Psoas muscle (tissue), 8 donors: ENCODE results near the gene EGFLAM. TPM values are rescaled to one million over a fixed set of nuclear protein-coding genes. Genes with fewer than 3 reads are reported as not detected.

Experiments
- ATAC-seq, 4 donors: fragments of 200-7000 bp; cut with Tn5 transposase; one replicate each; pipeline ENCODE4 v1.9.1; 2020; ENCODE audit warnings: moderate library complexity in 3 of 4, mild to moderate bottlenecking in 2 of 4
- DNase-seq, 2 donors: peaks; one replicate each; pipeline ENCODE4 v3.0.0-alpha.2; 2020
- H3K27ac ChIP-seq: fragments of 200-600 bp; one replicate; pipeline ENCODE4 v1.8.0; 2022
- H3K27me3 ChIP-seq, 3 donors: fragments of 200-600 bp in 1 of 3; one replicate each; pipeline versions ENCODE4 v1.6.1 to v1.8.0; 2013 to 2022; ENCODE audit warnings: low read length in 2 of 3, mild to moderate bottlenecking in 2 of 3, moderate library complexity in 1 of 3; ENCODE audit not compliant: insufficient read depth in 3 of 3
- H3K36me3 ChIP-seq, 2 donors: fragments of 200-600 bp in 1 of 2; one replicate each; pipeline versions ENCODE4 v1.6.1 to v1.8.0; 2013 to 2022; ENCODE audit warnings: low read depth in 1 of 2, mild to moderate bottlenecking in 1 of 2, moderate library complexity in 1 of 2; ENCODE audit not compliant: insufficient read depth in 1 of 2
- H3K4me1 ChIP-seq: fragments of 200-600 bp; one replicate; pipeline ENCODE4 v1.8.0; 2022
- H3K4me3 ChIP-seq: fragments of 200-600 bp; one replicate; pipeline ENCODE4 v1.8.0; 2022; ENCODE audit warnings: mild to moderate bottlenecking
- H3K9me3 ChIP-seq: fragments of 200-600 bp; one replicate; pipeline ENCODE4 v1.8.0; 2022
- WGBS, 3 donors: extraction: QIAGEN DNeasy Blood & Tissue Kit; methylation state at CpG; one replicate each; pipeline versions ENCODE4 v1.1.6 to v1.1.7; 2013; 5-methylcytosine and 5-hydroxymethylcytosine counted together
- intact Hi-C, 2 donors: fragments of 100-400 bp; cut with DNase I; formaldehyde crosslinking; loops; one replicate each; pipeline versions ENCODE4 v1.11.0 to v1.14.2; 2022
- polyA plus RNA-seq, 3 donors: library from polyadenylated mRNA; stranded (reverse); fragments of 200-250 nt; gene quantifications; one replicate each; pipeline ENCODE4 v1.2.3, GENCODE V29; 2013
- total RNA-seq, 4 donors: library from RNA; stranded (reverse); fragmentation: NEBNext Ultra II Directional in 2 of 4; extraction: Animal tissue kit (Norgen Biotek cat#: 25700) in 2 of 4; gene quantifications; one replicate each; pipeline versions ENCODE4 v1.2.1 to v1.2.4, GENCODE V29; 2021 to 2023
- TF ChIP-seq, protein P1 (sequence below): fragments of 200-600 bp; IDR thresholded peaks from one replicate; pipeline ENCODE4 v1.8.0; 2022; ENCODE audit warnings: antibody characterized with exemption
- donor health status: healthy with polysubstance abuse.
- donor health status: DM: no; HTN: no; CAD: no; lungs with moderate emphysema.
- donor health status: Bipolar disorder and iron deficiency.
- donor health status: healthy.
- donor health status: DM: yes; HTN: yes; CAD: no.
- donor health status: DM: no; HTN: no; CAD: no.
- donor health status: DM: no; HTN: no; CAD: no.
- donor health status: DM: yes; HTN: yes; CAD: no.

Gene EGFLAM
- total and polyA plus RNA-seq, 7 donors: 16.0 to 53.8 (median 35.3) TPM

DNA sequence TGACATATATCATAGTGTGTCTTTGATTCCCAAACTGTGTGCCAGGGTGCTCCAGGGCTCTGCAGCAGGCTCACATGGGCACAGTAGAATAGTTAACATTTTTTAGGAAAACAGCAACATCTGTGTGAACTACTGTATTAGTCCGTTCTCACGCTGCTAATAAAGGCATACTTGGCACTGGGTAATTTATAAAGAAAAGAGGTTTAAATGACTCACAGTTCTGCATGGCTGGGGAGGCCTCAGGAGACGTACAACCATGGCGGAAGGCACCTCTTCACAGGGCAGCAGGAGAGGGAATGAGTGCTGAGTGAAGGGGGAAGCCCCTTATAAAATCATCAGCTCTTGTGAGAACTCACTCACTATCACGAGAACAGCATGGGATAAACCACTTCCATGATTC, 82.7 kb downstream of the EGFLAM start:
- intact Hi-C loops: no loop called here
- Histone ChIP-seq H3K9me3 (no peaks in the 10 kb centered on the region), H3K27ac (no peak overlapping the region), H3K4me1 (no peaks in the 10 kb centered on the region), H3K27me3 (peaks cover 0 to 5% (median 0%) of the 10 kb centered on the region in 3 donors), H3K36me3 (no peaks in the 10 kb centered on the region), H3K4me3 (no peak overlapping the region)
- TF ChIP-seq, protein P1, sequence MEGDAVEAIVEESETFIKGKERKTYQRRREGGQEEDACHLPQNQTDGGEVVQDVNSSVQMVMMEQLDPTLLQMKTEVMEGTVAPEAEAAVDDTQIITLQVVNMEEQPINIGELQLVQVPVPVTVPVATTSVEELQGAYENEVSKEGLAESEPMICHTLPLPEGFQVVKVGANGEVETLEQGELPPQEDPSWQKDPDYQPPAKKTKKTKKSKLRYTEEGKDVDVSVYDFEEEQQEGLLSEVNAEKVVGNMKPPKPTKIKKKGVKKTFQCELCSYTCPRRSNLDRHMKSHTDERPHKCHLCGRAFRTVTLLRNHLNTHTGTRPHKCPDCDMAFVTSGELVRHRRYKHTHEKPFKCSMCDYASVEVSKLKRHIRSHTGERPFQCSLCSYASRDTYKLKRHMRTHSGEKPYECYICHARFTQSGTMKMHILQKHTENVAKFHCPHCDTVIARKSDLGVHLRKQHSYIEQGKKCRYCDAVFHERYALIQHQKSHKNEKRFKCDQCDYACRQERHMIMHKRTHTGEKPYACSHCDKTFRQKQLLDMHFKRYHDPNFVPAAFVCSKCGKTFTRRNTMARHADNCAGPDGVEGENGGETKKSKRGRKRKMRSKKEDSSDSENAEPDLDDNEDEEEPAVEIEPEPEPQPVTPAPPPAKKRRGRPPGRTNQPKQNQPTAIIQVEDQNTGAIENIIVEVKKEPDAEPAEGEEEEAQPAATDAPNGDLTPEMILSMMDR: no peak
- ATAC-seq (no peak), DNase-seq (no peak)
- 52 to 66% (median 54%) methylated on average over 5 of the region's 5 CpGs for WGBS, 3 donors

DNA sequence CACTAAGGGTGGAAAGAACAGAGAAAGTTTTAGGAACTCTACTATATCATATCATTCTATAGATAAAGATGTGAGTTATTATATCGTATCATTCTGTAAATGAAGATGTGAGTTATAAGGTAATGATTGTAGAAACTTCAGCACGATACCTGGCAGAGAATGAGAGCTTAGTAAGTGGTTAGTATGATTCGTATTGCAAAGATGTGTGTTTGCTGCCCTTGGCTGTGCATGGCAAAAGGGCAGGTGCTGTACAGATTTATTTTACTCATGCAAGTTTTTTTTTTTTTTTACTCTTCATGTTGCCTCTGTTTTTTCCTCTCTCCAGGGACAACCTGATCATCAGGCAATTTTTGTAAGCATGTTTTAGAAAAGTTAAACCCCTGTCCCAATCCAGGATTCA, 83.3 kb downstream of the EGFLAM start:
- peaks cover 0 to 5% (median 0%) of the 10 kb centered on the region in 3 donors for H3K27me3 ChIP-seq
- no peaks in the 10 kb centered on the region for H3K4me1 ChIP-seq
- H3K4me3 ChIP-seq: no peak overlapping the region
- DNase-seq: no peak
- 73 to 82% (median 74%) methylated on average over 3 of the region's 3 CpGs for WGBS, 3 donors
- no peak overlapping the region for H3K27ac ChIP-seq
- TF ChIP-seq, protein P1: no peak
- no peaks in the 10 kb centered on the region for H3K9me3 ChIP-seq
- intact Hi-C loops: no loop called here
- ATAC-seq: no peak
- H3K36me3 ChIP-seq: no peaks in the 10 kb centered on the region

DNA sequence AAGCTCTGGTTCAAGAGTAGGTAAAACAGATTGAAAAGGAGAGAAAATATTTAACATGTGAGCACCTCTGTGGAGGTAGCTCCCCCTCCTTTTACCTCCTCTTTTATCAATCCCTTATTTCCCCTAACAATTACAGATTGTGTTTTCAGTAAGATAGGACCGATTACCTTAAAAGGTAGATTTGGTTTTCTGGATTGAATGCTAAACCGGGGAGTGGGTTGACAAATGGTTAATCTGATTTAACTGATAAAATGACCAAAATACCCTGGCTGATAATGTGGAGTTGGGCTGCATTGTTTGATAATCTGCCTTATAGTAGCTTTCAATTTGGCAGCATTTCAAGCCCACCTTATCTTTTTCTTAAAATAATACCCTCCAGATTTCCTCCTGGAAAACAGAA, 83.9 kb downstream of the EGFLAM start:
- H3K4me3 ChIP-seq: no peak overlapping the region
- no peak overlapping the region for H3K27ac ChIP-seq
- DNase-seq (no peak), ATAC-seq (no peak)
- no peaks in the 10 kb centered on the region for H3K36me3 ChIP-seq
- 77 to 85% (median 83%) methylated on average over 2 of the region's 2 CpGs for WGBS, 3 donors
- TF ChIP-seq, protein P1: no peak
- intact Hi-C loops: no loop called here
- no peaks in the 10 kb centered on the region for H3K9me3 ChIP-seq
- peaks cover 0 to 5% (median 0%) of the 10 kb centered on the region in 3 donors for H3K27me3 ChIP-seq
- H3K4me1 ChIP-seq: no peaks in the 10 kb centered on the region

DNA sequence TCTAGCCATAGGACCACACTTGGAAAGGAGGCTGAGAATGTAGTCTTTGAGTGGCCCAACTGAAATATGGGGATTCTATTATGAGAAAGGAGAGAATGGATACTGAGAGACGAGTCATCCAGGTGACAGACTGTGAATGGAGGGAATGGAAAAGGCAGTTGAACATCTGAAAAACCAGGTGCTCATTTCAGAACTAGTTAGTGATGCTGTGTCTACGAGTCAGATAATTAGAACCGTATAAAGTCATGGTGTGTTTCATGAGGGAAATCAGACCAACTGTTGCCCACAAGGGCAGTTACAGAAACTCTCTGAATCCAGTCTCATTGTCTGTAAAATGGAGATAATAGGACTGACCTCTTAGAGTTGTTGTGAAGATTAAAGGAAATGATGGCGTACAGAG, 86.5 kb downstream of the EGFLAM start:
- Histone ChIP-seq H3K27me3 (peaks cover 0 to 5% (median 0%) of the 10 kb centered on the region in 3 donors), H3K4me1 (no peaks in the 10 kb centered on the region), H3K9me3 (no peaks in the 10 kb centered on the region), H3K36me3 (no peaks in the 10 kb centered on the region), H3K27ac (no peak overlapping the region), H3K4me3 (no peak overlapping the region)
- DNase-seq: no peak
- intact Hi-C loops: no loop called here
- TF ChIP-seq, protein P1: no peak
- ATAC-seq: no peak
- 71 to 85% (median 75%) methylated on average over 4 of the region's 4 CpGs for WGBS, 3 donors

DNA sequence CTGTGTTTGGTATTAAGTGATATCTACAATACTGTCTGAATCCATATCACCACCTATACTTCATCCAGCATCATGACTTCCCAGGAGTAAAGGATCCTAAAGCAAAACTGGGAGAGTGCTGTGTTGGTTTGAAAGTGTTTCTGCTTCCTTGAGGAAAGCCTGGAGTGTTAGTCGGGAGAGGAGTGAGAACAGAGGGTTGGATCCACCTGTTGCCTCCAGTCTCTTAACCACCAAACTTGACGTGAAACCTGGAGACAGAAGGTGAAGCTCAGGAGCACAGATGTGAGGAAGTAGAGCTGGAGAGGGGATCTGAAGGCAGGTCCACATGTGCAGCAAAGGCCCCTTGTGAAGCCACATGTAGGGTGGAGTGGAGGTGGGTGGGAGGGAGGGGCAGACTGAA, 88.2 kb downstream of the EGFLAM start:
- H3K4me1 ChIP-seq: no peaks in the 10 kb centered on the region
- WGBS, 3 donors: 85 to 93% (median 92%) methylated on average over 2 of the region's 2 CpGs
- intact Hi-C loops: no loop called here
- no peaks in the 10 kb centered on the region for H3K36me3 ChIP-seq
- no peaks in the 10 kb centered on the region for H3K9me3 ChIP-seq
- DNase-seq (no peak), ATAC-seq (no peak)
- no peak overlapping the region for H3K27ac ChIP-seq
- TF ChIP-seq, protein P1: no peak
- no peak overlapping the region for H3K4me3 ChIP-seq
- H3K27me3 ChIP-seq: peaks cover 0 to 5% (median 0%) of the 10 kb centered on the region in 3 donors
